ENCODE measurements around the gene TECPR1.

TECPR1 gene

DNA sequence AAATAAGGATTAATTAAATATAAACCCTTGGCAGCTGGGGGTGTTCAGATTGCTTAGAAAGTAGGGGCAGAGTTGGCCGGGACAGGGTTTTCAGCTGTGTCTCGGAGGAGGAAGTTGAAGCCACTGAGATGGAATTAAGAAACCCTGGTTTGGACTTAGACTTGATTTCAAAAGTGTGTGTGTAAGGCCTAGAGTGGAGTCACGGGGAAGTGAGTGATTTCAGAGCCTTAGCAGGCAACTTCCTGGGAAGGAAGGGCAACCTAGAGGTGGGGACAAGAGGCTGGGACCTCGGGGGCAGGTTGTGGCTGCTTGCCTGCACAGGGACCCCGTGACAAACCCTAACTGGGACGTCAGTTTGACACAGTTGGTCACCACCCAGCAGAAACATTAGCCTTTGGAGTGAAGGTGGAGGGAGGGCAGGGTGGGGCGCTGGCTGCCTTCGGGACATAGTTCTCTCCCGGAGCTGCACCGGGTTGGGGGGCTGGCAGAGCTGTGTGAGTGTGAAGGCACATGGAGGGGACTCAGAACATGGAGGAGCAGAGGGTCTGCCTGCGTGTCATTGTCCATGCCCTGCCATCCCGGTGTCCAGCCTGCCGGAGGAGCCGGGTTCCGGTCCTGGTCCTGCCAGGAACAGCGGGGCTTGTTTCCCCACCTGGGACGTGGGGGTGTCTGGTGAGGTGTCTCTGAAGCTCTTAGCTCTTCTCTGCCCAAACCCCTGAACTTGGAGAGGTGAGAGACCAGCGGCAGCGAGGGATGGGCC, 31.3 kb upstream of the TECPR1 start:
- no peak for DNase-seq

DNA sequence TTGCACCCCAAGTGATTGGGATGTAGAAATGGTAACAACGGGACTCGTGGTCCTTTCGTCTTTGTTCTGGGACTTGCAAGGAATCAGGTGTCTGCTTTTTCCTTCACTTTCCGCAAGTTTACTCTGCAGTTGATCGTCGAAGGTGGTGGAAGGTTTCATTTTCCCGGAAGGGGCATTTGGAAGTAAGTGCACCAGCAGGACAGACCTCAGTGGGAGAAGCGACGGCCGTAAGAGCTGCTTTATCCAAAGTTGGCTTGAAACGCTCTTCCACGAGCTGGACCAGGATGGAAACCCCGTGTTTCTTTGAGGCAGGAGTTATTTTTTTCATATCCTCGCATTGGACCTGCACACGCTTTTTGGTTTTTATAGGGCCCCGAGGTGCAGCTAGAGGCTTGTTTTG, 30.7 kb upstream of the TECPR1 start:
- DNase-seq: no peak

DNA sequence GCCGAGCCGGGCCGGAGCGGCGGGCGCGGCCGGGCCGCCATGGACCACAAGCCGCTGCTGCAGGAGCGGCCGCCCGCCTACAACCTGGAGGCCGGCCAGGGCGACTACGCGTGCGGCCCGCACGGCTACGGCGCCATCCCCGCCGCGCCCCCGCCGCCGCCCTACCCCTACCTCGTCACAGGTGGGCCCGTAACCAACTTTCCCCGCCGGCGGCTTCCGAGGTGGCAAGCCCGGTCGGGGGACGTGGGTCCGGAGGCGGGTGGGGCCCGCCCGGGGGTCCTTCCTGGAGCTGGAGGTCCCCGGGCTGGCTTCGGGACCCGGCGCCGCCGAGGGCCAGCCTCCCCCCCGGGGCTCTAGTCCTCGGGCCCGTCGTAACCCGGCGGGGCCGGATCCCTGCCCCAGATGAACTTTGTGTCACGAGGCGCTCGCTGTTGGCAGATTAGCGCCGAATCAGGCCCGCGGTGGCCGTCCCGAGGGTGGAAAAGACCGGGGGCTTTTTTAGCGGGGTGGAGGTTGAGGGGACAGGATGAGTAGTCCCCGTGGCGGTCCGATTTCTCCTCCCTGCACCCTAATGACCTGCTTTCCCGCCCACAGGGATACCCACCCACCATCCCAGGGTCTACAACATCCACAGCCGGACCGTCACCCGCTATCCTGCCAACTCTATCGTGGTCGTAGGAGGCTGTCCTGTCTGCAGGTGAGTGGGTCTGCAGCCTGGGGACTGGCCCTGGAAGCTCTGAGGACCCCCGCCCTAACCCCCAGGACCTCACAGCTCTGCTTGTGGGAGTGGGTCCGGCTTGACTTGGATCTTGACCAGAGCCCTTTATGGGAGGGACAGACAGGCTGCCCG, 29.9 kb upstream of the TECPR1 start:
- DNase-seq: peak; percentile 9 to 33

DNA sequence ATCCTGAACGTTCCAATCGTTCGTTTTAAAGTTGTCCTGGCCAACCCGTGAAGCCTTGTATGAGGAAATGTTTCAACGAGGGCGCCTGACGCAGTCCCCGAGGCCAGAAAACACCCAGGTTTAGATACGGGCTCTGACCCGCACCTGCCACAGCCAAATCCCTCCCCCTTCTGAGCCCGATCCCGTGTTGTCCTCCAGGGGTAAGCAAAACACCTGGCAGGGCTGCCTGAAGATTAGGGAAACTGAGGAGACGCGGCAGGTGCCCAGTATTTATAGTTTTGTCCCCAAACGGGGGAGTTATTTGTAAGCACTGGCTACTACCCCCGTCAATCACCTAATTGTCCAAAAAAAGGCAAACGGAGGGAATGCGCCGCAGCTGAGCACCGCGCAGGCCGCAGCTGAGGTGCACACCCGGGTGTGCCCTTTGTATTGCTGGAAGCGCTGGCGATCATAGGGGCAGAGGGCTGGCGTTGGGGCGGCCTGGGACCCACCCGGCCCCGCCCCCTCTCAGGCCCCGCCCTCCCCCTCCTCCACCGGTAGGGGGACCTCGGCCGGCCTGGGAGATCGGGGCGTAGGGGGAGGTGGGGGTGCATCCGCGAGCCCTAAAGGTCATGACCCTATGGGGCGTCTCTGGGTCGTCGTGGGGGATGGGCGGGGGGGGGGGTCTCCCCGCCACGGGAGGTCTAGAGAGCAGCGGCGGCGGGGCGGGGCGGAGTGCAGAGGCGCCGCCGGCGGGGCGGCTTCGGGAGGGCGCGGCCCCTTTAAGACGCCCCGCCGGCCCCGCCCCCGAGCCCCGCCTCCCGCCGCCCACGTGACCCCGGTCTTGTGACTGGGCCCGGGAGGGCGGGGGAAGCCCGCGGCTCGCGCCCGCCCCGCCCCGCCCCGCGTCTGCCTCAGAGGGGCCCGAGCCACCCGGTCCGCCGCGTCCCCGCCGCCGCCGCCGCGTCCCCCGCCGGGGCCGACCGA, 29.0 kb upstream of the TECPR1 start, which contains the start of gene BRI3:
Gene BRI3 (plus strand): TSS at position 896 of the 966 bp plus-strand sequence. CDS start 110 bp downstream, outside the sequence.
- DNase-seq: peak; percentile 88 to 89

DNA sequence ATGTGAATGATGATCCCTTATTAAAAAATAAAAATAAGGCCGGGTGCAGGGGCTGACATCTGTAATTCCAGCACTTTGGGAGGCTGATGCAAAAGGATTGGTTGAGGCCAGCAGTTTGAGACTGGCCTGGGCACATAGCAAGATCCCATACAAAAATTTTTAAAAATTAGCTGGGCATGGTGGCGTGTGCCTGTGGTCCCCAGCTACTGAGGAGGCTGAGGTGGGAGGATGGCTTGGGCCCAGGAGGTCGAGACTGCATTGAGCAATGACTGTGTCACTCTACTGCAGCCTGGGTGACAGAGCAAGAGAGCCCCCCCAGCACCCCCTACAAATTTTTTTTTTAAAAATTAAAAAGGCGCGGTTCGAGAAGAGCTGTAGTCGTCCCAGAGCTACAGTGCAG, 28.3 kb upstream of the TECPR1 start:
- no peak for DNase-seq

DNA sequence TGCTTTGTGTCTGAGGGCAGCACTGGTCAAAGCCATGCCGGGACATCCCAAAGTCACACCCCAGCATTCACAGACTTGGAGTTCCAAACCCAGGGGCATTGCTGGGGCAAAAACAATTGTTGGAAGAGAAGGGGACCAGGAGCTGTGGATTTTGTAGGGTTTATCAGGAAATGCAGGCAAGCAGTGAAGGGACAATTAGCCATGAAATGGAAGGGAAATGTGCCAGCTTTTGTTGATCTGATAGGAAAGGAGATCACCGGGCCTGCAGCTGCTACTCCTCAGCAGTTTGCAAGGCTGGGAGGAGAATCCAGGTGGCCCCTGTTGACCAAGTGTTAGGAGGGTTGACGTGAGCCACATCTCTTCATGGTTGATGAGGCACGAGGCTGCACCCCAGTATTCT, 26.9 kb upstream of the TECPR1 start:
- no peak for DNase-seq

GRCh38 chr7:98278408-98278807, 26.4 kb upstream of the TECPR1 start:
- DNase-seq: no peak

- DNase-seq: no peak
Measured at GRCh38 chr7:98276241-98276761, 24.3 kb upstream of the TECPR1 start.

GRCh38 chr7:98267303-98267702, 15.3 kb upstream of the TECPR1 start:
- DNase-seq: no peak

DNA sequence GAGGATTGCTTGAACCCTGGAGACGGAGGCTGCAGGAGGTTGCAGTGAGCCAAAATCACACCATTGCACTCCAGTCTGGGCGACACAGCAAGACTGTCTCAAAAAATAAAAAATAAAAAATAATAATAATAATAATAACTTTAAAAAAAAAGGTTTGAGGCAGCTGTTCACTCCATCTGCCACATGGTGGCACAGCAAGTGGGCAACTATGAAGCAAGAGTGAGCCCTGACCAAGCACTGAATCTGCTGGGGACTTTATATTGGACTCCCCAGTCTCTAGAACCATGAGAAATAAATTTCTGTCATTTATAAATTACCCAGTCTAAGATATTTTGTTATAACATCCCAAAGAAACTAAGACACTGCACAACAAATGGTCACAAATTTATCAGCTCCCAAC, 14.8 kb upstream of the TECPR1 start:
- DNase-seq: no peak

GRCh38 chr7:98265841-98266271, 13.8 kb upstream of the TECPR1 start:
- no peak for DNase-seq

GRCh38 chr7:98257701-98258100, 5.7 kb upstream of the TECPR1 start:
- DNase-seq: no peak

DNA sequence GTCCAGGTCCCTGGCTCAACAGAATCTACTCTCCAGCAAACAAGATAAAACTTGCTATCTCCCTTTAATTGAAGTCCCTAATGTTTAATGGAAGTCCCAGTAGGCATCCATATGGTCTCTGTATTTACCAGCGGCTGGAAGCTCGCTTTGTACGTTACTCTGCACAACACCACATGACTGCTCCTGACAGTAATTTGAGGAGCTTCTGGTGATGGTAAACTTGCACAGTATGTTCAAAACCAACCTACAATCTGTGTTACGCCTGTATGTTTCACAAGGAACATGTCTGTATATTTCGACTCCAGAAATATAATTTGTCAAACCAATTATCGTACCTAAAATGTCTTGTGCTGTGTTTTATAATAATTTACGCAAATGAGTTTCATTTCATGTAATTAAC, 4.4 kb upstream of the TECPR1 start:
- DNase-seq: no peak

DNA sequence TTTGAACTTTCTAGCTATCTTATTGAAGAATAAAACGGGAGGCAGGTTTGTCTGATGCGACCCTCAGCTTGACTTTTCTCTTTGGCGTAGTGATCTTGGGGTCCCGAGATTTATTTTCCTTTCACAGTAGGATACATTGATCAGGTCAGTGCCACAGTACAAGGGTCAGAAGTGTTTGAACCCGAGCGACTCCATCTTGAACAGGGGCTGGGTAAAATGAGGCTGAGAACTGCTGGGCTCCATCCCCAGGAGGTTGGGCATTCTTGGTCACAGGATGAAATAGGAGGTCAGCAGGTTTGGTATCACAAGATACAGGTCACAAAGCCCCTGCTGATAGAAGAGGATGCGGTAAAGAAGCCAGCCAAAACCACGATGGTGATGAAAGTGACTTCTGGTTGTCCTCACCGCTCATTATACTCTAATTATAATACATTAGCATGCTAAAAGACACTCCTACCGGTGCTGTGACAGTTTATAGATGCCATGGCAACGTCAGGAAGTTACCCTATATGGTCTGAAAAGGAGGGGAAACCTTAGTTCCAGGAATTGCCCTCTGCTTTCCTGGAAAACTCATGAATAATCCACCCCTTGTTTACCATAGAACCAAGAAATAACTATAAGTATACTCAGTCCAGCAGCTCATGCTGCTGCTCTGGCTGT, 3.0 kb upstream of the TECPR1 start:
- peak in 1 of 2 donors; percentile 23 for DNase-seq

- no peak for DNase-seq
Measured at GRCh38 chr7:98254516-98254915, 2.5 kb upstream of the TECPR1 start.

GRCh38 chr7:98252425-98253054, 508 bp upstream of the TECPR1 start:
- no peak for DNase-seq

DNA sequence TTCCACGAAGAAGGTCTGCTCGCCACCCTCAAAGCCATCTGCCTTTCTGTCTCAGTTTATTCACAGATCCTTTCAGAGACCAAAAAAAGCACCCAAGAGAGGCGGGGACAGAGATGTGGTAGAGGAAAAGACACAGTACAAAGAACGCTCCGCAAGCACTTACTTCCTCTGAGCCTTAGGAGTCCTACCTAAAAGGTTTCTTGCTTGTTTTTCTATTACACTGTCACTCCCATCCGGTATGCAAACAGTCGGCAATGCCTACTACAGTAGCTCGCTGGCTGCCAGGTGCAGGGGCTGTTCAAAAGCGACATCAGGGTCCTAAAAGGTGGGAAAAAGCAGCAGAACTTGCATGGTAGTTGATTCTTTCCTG, 816 bp downstream of the TECPR1 start:
- peak in 1 of 2 donors; percentile 21 for DNase-seq

- DNase-seq: peak; percentile 16 to 24
Measured at GRCh38 chr7:98250789-98251188, 1.2 kb downstream of the TECPR1 start.

DNA sequence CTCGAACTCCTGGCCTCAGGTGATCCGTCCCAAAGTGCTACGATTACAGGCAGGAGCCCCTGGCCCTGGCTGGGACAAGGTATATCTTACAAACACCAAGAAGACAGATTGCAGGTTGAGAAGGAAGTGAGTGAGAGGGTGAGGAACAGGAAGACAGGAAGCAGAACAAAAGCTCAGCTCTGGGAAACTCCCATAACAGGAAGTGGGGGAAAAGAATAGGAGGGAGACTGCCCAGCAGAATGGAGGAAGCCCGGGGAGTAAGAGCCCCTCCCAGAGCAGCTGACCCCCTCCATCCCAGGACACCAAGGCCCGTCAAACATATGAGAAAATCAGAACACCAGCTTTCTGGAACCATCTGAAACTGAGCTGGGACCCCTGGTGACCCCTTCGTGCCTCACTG, 2.9 kb downstream of the TECPR1 start:
- DNase-seq: no peak

GRCh38 chr7:98248156-98248555, 3.9 kb downstream of the TECPR1 start:
- no peak for DNase-seq

DNA sequence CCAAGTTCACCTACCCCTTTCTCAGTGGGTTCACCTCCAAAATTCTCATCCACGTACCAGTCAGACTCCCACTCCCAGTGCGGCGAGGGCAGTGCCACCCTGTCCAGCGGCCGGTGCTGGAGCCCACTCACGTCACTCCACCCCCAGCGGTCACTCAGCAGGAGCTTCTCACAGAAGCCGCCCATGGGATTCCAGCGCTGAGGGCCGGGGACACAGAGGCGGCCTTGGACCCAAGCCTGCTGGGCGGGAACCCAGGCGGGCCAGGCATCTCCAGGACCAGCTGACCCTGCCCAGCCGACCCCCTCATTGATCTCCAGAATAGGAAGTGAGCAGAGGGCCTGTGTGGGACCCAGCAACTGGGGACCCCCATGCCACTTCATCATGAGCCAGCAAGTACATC, 7.2 kb downstream of the TECPR1 start:
- DNase-seq: no peak

DNA sequence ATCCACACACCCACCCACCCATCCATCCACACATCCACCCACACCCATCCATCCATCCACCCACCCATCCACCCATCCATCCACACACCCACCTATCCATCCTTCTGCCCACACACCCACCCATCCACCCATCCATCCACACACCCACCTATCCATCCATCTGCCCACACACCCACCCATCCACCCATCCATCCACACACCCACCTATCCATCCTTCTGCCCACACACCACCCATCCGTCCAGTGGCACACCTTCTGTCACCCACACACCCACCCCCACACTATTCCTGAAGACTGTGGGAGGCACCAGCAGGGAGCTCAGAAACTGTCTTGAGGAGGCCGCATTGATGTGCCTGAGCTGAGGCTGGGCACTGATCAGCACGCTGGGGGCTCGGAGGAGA, 9.1 kb downstream of the TECPR1 start:
- no peak for DNase-seq
